GM21619 (cell line): ENCODE data around the gene ATOH8.

Experiments used
- ATAC-seq: cut with Tn5 transposase; IDR thresholded peaks from one replicate; pipeline ENCODE4 v1.9.1; 2021; ENCODE audit not compliant: unreplicated experiment

Gene ATOH8

DNA sequence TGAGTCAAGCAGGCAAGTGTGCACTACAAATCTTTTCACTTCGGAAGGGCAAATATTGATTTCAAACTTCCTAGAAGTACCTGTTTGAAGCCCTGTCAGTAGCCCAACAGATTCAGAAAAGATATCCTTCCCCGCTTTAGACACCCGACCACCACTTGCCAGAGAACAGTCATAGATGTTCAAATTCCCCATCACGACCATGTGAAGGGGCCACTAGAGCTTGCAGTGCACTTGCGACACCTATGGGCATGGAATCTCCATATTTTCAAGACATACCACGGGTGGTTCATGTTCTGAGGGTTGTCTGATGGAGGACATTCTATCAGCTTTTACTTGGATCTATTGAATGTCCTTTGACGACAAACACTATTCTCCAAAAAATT is 35.8 kb upstream of the ATOH8 start:
- ATAC-seq, result no peak

DNA sequence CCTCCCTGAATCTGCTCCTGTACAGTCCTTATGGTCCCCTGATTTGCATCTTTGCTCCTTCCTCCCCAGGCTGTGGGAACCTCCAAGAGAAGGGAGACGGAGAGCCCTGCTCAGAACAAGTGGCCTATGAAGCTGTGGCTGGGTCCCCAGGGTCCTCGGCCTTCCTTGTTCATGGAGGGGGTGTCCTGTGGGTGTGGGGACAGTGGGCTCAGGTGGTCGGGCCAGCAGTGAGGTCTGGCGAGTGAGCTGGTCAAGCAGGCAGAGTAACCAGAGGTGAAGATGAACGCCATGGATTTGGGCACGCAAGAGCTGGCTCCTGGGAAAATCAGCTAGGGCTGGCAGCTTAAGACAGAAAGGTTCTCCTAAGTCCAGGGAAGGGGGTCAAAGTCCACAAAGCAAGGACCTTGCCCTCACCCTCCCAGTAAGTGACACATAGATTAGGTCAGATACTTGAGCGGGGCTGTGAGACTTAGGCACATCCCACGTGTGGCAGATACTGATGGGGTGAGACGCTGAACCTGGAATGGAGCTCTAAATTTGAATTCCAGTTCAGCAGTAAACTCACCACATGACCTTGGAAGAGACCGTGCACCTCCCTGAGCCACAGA is 34.8 kb upstream of the ATOH8 start:
- no peak for ATAC-seq

DNA sequence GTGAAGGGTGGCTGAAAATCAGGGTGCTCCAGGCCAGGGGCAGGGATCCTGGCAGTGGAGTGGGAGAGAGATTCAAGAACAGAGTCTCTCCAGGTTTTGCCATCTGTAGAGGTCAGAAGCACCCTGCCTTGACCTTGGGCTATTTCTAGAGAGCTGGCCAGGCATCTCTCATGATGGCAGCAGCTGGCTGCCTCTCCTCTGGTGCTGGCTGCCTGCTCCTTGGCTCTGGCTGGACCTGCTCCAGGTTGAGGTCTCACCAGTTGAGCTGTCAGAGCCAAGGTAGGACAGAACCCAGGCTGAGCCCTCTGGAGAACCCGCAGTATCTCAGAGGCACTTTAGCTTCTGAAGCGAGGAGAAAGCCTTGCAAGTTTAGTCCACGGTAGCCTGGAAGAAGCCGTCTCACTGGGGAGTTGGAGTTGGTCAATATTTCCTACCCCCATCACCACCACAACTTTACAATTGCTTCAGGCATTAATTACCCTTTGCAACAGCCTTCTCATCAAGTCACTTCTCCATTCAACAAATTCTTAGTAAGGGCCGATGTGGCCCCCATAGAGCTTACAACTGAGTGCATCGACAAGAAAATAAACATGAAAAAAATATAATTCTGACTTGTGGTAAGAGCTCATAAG is 34.1 kb upstream of the ATOH8 start:
- ATAC-seq, result no peak

DNA sequence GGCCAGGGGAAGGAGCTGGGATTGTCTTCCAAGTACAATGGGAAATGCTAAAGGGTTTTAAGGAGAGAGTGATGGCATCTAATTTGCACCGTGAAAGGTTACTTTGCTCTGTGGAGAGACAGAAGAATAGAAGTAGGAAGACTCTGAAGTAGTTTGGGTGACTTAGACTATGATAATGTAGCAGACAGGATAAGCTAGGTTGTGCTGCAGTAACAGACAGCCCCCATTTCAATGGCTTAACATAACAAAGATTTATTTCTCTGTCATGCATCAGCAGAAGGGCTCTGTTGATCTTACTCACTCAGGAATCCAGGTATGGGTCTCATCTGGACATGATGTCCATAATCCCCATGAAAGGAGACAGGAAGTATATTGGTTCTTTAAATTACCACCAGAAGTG is 33.3 kb upstream of the ATOH8 start:
- ATAC-seq, result no peak

DNA sequence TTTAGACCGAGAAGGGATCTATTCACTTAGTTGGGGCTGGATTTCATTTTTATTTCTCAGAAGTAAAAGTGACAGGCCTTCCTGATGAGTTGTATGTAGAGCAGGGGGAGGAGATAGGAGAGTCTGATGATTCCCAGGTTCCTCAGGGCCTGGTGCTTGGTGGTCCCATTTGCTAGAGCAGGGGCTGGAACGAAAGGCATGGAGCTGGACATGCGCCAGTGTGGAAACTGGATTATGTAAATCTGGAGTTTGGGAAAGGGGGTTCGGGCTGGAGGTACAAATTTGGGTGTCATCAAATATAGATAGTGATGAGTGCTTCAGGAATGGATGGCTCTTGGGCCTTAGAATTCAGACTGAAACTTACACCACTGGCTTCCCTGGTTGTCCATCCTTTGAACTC is 32.1 kb upstream of the ATOH8 start:
- ATAC-seq, result no peak

DNA sequence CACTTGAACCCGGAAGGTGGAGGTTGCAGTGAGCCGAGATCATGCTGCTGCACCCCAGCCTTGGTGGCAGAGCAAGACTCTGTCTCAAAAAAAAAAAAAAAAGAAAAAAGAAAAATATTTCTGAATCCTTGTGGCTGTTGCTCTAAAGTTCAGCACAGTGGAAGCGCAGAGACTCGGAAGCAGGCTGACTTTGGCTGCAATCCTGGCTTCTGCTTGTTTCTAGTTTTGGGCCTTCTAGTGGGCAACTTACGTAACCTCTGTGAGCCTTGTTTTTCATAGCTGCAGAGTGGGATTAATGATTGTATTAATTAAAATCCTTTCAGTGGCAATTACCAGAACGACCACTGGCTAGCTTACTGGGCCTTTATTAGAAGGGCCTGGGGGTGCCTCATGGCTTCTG is 31.3 kb upstream of the ATOH8 start:
- ATAC-seq, result no peak

DNA sequence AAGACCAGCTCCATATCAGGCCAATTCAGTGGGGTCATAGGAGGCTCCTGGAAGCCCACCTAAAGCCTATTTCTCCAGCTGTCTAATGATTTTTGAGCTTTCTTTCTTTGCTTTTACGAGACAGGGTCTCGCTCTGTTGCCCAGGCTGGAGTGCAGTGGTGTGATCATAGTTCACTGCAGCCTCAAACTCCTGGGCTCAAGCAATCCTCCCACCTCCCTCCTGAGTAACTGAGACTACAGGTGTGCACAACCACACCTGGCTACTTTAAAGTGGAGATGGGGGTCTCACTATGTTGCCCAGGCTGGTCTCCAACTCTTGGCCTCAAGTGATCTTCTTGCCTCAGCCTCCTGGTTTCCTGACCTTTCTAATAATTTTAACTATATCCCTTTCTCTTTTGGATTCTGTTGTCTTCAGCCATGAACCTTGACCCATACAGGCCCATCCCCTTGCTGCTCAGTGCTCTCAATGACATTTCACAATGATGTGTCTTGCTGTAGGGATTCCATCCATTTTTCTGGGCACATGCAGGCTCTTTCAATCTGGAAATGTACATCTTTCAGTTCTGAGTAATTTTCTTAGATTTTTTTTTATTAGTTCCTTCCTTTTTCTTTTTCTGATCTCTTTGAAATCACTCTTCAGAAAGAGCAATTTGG is 30.0 kb upstream of the ATOH8 start:
- ATAC-seq, result no peak

DNA sequence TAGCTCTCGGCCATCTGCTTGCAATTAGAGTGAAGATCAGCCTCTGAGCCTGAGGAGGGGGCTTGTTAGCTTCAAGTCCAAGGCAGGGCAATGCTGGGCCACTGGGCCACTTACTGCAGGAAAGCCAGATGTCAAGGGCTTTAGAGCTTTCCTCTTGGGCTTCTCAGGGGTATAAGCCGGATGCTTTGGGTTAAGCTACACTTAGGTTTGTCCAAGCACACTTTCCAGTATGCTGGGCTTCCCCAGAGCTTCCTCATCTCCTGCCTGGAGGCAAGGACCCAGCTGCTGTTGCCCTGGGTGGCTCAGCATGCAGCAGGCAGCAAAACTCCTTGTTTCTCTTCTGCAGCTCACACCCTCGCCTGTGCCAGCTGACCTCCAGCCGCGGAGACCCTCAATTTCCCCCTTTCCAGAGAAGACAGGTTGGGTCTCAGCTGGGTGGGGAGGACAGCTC is 29.0 kb upstream of the ATOH8 start:
- no peak for ATAC-seq

DNA sequence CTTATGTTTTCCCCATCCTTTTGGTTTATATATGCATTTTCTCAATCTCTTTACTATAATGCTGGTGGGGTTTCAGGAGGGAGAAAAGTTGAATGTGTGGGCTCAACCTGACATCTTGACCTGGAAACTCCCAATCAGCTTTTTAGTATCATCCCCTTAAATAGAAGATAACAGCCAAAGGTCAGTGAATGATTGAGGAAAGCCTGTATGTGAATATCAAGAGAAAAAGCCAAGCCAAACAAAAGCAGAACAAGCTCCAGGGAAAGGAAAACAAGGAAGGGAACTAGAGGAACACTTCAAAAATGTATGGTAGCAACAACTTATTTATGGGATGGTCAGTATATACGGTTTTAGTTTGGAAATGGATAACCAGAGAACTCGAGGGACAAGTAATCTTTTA is 28.3 kb upstream of the ATOH8 start:
- ATAC-seq, result no peak

DNA sequence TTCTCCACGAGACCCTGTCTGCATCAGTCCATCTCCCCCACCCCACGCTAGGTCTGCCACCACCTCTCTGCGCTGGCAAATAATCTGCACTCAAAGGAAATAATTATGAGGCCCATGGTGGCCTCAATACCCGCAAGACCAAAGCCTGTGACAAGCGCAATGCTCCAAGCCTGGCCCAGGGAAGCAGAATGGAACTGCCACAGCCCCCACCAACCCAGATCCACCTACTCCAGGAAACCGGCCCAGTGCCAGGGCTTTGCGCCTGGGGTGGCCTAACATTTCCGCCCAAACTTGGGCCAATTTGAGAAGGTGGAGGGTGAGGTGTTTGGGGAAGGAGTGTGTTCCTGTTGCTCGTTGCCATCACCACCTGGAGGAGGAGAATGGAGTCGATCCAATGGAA is 26.0 kb upstream of the ATOH8 start:
- ATAC-seq, result no peak

DNA sequence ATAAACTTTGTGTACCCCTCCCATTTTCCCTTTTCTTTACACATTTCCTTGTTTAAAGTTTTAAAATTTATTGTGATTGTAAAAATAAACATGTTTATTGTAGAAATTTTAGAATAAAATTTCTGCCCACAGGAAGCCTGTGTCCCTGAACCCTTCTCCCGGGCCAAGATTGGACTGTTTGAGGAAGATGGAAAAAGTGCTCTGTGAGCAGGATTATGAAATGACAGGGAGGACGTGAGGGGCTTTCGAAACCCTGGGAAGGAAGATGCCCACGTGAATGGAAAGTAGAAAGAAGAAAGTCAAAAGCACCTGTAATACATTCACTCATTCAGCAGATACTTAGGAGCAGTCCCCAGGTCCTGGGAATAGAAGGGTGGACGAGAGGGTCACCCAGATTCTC is 25.4 kb upstream of the ATOH8 start:
- ATAC-seq, result no peak

DNA sequence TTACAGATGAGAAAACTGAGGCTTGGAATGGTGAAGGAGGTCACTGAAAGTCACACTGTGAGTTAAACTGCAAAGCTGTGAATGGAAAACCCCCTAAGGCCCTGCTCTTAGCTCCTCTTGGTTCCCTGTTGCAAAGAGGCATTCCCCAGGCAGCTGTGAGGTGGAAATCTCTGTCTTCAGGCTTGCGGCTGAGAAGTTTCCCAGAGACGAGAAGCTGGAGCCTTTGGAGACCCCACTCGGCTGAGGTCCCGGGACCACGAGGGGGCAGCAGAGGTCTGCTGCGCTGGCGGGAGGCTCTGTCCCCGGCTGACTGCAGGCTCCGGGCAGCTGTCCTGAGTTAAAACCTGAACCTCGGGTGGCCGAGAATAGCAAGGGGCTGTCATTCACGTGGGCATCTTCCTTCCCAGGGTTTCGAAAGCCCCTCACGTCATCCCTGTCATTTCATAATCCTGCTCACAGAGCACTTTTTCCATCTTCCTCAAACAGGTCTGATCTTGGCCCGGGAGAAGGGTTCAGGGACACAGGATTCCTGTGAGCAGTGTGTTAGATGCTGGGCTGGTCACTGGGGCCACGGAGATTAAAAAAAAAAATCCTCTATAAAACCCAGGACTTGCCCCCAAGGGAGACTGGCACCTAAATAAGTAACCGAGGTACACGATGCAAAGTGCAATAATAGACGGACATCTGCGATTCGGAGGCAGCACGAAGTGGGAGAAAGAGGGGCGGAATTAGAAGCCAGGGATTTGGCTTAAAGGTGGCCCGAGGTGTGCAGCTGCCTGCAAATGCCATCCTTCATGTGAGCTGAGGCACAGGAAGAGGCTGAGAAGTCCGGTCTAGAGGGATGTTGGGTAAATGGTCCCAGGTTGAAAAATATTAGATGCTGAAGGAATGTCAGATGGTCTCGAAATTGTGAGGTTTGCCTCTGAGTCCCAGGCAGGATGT is 24.6 kb upstream of the ATOH8 start:
- peak; percentile 73 for ATAC-seq

DNA sequence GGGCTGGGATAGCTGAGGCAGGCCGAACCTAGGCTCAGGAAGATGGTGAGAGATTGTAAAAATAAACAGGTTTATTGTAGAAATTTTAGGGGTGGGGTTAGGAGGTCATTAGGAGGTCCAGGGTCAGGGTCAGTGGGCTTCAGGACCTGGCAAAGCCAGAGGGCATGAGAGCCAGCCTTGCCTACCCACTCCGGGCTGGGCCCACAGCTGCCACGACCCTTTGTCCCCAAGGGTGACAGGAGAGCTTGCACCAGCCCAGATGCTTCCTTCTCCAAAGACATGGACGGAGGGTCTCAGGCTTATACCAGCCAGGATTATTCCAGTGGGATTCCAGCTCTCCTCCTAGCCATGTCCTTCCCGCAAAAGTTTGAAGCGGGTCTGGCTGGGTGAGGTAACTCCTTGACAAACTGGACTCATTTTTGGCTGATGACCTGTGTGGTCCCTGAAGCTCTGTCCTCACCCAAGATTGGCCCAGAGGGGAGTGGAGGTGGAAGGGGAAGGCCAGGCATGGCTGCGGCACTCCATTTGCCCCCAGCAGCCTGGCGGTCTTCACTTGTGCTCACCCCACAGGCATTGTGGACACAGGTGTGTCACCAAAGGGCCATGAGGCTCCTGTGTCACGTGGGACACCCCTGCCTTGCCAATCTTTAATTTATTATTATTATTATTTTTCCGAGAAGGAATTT is 23.8 kb upstream of the ATOH8 start:
- no peak for ATAC-seq

DNA sequence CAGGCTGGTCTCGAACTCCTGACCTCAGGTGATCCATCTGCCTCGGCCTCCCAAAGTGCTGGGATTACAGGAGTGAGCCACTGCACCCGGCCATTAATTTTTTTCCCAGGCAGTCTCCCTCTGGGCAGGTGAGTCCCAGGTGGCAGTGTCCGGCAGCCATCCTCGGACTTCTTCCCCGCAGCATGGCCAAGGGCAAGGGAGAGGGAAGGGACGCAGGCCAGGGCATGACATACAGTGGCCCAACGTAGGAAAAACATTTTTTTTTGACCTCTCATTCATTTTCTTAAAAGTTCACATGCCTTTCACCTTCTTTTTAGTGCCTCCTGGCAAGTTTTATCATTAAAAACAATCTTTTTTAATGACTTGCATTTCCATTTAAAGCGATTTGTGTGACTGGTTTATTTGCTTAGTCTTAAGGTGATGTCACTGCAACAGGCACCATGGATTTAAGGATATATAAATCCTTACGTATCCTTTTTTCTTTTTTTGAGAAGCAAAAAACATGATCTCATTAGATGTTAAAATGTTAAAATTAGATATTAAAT is 23.0 kb upstream of the ATOH8 start:
- no peak for ATAC-seq

DNA sequence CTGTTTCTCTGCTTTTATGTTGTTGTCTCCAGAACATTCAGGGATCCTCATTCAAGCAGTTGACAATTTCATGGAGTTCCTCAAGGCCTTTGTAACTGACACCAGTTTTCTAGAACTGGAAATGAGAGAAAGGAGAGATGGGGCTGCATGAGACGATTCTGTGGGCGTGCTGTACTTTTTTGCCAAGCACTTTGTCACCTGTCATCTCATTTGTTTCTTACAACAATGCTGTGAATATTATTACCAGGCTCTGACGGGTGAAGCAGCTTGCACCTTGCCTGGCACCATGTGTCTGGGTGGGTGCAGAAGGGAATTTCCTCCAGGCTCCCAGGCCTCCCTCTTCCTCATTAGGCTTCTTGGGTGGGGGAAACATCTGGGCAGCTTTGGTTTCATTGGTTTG is 22.2 kb upstream of the ATOH8 start:
- no peak for ATAC-seq

DNA sequence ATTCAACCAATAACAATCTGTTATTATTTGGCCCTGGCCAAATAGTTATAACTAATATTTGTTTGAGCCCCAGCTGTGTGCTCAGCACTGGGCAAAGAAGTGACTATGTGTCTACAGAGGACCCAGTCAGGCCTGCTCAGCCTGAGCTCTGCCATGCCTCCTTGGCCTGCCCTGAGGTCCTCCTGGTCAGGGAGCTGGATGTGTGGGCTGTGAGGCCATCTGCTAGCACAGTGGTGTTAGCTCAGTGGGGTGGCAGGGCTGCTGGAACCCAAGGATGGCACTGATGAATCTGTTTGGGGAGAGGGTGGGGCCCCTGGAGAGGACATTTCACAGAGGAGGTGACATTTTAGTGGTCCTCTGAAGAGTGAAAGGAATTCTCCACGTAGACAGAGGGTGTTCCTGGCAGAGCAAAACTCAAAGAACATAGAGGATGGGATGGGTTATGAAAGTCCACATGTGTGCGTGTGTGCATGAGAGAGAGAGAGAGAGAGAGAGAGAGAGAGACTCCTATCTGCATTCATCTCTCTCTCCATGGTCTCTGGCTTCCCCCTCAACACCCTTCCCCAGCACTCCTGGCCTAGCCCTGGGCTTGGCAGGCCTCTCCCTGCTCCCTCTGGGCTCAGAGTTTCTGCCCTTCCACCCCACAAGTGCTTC is 21.2 kb upstream of the ATOH8 start:
- no peak for ATAC-seq

DNA sequence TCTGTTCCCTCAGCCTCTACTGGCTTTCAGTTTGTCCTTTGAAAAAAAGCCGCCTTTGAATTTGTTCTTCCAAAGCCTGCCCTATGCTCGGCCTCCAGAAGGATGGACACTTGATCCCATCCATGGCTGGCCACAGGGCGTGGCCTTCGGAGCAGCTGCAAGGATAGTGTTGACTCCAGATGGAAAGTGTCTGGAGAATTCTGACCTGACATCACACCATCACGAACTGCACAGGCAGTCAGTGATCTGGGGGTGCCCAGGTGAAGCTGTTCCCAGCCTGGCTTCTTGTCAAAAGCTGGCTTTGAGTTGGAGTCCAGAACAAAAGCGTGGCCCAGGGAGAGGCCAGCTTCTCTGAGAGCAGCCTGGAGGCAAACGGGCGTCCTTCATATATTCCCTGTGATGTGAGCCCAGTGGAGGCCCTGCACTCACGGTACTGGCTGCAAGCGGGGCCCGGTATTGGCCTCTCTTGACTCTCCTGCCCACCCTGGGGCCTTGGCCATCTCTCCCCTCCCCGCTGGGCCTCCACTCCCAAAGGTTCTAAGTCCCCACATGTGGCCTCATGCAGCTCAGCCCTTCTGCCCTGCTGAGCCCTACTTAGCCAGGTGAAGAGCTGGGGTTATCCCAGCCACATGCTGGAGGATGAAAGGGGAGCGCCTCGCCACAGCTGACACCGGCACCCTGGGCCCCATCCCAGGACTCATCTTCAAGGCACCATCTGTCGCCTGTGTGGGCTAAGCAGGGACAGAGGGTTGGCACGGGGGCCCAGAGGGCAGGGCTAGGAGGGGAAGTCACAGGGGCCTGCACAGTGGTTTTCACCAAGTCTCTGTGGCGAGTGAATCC is 20.4 kb upstream of the ATOH8 start:
- no peak for ATAC-seq

DNA sequence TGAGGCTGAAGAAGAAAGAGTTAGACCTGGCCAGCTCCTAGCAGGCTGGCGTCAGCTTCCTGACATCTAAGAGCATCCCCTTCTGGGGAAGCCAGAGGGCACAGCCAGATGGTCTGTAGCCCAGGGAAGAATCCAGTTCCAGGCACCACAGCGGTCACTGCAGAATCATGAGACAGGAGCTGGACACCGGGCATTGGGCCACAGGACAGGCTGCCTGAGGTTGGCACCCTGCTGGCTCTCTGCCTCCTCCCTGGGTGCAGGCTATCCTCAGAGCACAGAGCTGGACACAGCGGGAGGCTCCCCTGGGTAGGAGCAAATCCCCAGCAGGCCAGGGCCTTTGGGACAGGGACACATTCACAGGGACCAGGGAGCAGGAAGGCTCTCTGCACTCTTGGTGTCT is 19.8 kb upstream of the ATOH8 start:
- no peak for ATAC-seq

DNA sequence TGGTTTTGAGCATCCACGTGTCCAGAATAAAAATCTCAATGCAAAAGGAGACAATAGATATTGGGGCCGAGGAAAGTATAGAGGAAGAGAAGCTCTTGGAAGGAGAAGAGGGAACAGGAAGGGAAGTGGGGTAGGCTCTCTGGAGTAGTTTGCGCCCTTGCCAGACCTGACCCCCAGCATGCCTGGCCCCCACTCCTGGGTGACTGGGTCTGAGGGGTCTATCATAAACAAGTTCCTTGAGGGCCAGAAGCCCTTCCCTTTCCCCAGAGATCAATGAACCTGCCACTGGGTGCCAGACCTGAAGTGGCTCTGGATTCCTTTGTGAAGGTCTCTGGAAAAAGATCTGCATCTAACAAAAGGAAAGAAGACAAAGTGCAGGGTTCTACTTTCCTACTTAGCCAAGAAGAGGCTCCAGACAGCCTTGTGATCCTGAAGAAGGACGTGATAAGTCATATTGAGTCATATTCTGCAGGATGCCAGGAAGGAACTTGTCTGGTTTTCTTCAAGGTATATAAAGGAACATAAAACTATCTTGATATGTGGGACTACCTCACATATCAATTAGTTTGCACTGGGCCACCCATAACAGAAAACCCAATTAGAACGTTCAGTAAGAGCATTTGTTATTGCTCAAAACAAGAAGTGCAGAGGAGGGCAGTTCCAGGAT is 18.7 kb upstream of the ATOH8 start:
- no peak for ATAC-seq
